ENCODE results near the gene SERPINA7. TPM values are rescaled to one million over a fixed set of nuclear protein-coding genes. Genes with fewer than 3 reads are reported as not detected.

SERPINA7 gene
- polyA plus RNA-seq, 3 donors, result not detected

GRCh38 chrX:106040861-106041260, 2.3 kb upstream of the SERPINA7 start:
- no peak overlapping the region for H2AFZ ChIP-seq (ENCODE audit: insufficient read depth, low read depth, low read length, poor library complexity, severe bottlenecking)
- no peak for TF ChIP-seq CTCF (IDR thresholded peaks at IDR 0.05)

DNA sequence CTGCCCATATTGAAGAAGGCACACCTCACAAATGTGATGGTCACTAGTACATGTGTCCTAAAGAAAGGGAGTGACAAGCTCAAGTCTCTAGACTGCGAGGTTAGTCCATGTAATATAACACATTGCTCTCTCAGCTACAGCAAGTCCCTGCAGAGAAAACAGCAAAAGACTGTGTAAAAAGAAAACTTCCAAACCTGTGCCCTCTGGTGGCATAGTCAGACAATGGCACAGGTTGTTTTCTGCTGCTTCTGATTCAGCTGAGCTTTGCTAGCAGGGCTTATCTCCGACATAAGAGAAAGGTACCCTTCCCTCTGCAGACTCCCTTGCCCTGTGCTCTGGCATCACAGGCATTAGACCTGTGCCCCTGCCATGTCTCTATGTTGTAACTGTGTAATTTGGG, 1.4 kb upstream of the SERPINA7 start:
- intact Hi-C loops (cut with micrococcal nuclease), result no loop called here
- no peak overlapping the region for H3K4me2 ChIP-seq (replicated peaks; ENCODE audit: extremely low read depth, low read length, poor library complexity, severe bottlenecking)
- no peak for DNase-seq
- H3K4me3 Mint-ChIP-seq, result no peak overlapping the region
- no peak overlapping the region for H3K4me3 ChIP-seq (replicated peaks in 1 of 3; ENCODE audit: low read depth in 2 of 3, low read length in 3 of 3)
- TF ChIP-seq CTCF (IDR thresholded peaks at IDR 0.05), result no peak
- no peaks in the 10 kb centered on the region for H3K79me2 ChIP-seq (ENCODE audit: insufficient read depth, low read length)
- no peak overlapping the region for H3K27ac Mint-ChIP-seq
- no peaks in the 10 kb centered on the region for H3K9me3 ChIP-seq (replicated peaks in 1 of 2; ENCODE audit: control insufficient read depth in 1 of 2, insufficient read depth in 1 of 2, low read length in 2 of 2)
- no peaks in the 10 kb centered on the region for H3K9me3 Mint-ChIP-seq
- H2AFZ ChIP-seq (ENCODE audit: insufficient read depth, low read depth, low read length, poor library complexity, severe bottlenecking), result no peak overlapping the region
- no peak overlapping the region for H3K9ac ChIP-seq (ENCODE audit: insufficient read depth, low read length, poor library complexity, severe bottlenecking)
- no peaks in the 10 kb centered on the region for H3K36me3 ChIP-seq (replicated peaks in 1 of 2; ENCODE audit: control insufficient read depth in 1 of 2, insufficient read depth in 2 of 2, low read length in 2 of 2)
- H4K20me1 ChIP-seq (ENCODE audit: insufficient read depth, low read length), result no peaks in the 10 kb centered on the region
- peaks cover 0 to 2% of the 10 kb centered on the region in 2 donors for H3K27me3 ChIP-seq (ENCODE audit: control insufficient read depth in 2 of 2, insufficient read depth in 2 of 2, low read length in 2 of 2)
- no peaks in the 10 kb centered on the region for H3K4me1 ChIP-seq (ENCODE audit: control insufficient read depth in 1 of 2, insufficient read depth in 2 of 2, low read length in 2 of 2)
- no peaks in the 10 kb centered on the region for H3K4me1 Mint-ChIP-seq
- no CpG with 5 or more reads among the region's 2 CpGs for WGBS (ENCODE audit: insufficient coverage)
- no peaks in the 10 kb centered on the region for H3K36me3 Mint-ChIP-seq
- H3K27me3 Mint-ChIP-seq (ENCODE audit: low read depth in 3 of 3), result peaks cover 0 to 2% (median 2%) of the 10 kb centered on the region in 3 donors
- H3K27ac ChIP-seq (ENCODE audit: low read depth in 1 of 2, low read length in 2 of 2), result no peak overlapping the region

More at GRCh38 chrX:106040861-106041260, 2.3 kb upstream of the SERPINA7 start:
- Histone ChIP-seq H3K4me2 (replicated peaks; ENCODE audit: extremely low read depth, low read length, poor library complexity, severe bottlenecking) (no peak overlapping the region), H3K4me1 (ENCODE audit: control insufficient read depth in 1 of 2, insufficient read depth in 2 of 2, low read length in 2 of 2) (no peaks in the 10 kb centered on the region), H3K79me2 (ENCODE audit: insufficient read depth, low read length) (no peaks in the 10 kb centered on the region), H3K27ac (ENCODE audit: low read depth in 1 of 2, low read length in 2 of 2) (no peak overlapping the region), H3K27me3 (ENCODE audit: control insufficient read depth in 2 of 2, insufficient read depth in 2 of 2, low read length in 2 of 2) (peaks cover 0 to 2% of the 10 kb centered on the region in 2 donors), H3K36me3 (replicated peaks in 1 of 2; ENCODE audit: control insufficient read depth in 1 of 2, insufficient read depth in 2 of 2, low read length in 2 of 2) (no peaks in the 10 kb centered on the region), H3K9me3 (replicated peaks in 1 of 2; ENCODE audit: control insufficient read depth in 1 of 2, insufficient read depth in 1 of 2, low read length in 2 of 2) (no peaks in the 10 kb centered on the region), H3K4me3 (replicated peaks in 1 of 3; ENCODE audit: low read depth in 2 of 3, low read length in 3 of 3) (no peak overlapping the region), H4K20me1 (ENCODE audit: insufficient read depth, low read length) (no peaks in the 10 kb centered on the region), H3K9ac (ENCODE audit: insufficient read depth, low read length, poor library complexity, severe bottlenecking) (no peak overlapping the region)
- Mint-ChIP-seq H3K27ac (no peak overlapping the region), H3K27me3 (ENCODE audit: low read depth in 3 of 3) (peaks cover 0 to 2% (median 2%) of the 10 kb centered on the region in 3 donors), H3K4me1 (no peaks in the 10 kb centered on the region), H3K9me3 (no peaks in the 10 kb centered on the region), H3K4me3 (no peak overlapping the region), H3K36me3 (no peaks in the 10 kb centered on the region)
- DNase-seq, result no peak
- WGBS (ENCODE audit: insufficient coverage), result no CpG with 5 or more reads among the region's 4 CpGs
- intact Hi-C loops (cut with micrococcal nuclease), result no loop called here

All from CD14-positive monocyte (primary cell).